Measurements from ENCODE around the gene TM4SF20.

GRCh38 chr2:227394401-227394800, 15.3 kb upstream of the TM4SF20 start:
- TF ChIP-seq POLR2AphosphoS5 (IDR thresholded peaks at IDR 0.05; ENCODE audit: insufficient read depth in 1 of 2, low read depth in 1 of 2), result no peak
- TF ChIP-seq POLR2A (IDR thresholded peaks at IDR 0.05), result no peak
- TF ChIP-seq CTCF (IDR thresholded peaks at IDR 0.05), result no peak

Data from vagina (tissue), 2 donors.